ENCODE data around the gene PHLDB1.
"Not testable (repeated sequence)": the region's sequence is repeated elsewhere in the genome, so short reads cannot be mapped to it uniquely, and the experiment has no call there.

Gene PHLDB1

DNA sequence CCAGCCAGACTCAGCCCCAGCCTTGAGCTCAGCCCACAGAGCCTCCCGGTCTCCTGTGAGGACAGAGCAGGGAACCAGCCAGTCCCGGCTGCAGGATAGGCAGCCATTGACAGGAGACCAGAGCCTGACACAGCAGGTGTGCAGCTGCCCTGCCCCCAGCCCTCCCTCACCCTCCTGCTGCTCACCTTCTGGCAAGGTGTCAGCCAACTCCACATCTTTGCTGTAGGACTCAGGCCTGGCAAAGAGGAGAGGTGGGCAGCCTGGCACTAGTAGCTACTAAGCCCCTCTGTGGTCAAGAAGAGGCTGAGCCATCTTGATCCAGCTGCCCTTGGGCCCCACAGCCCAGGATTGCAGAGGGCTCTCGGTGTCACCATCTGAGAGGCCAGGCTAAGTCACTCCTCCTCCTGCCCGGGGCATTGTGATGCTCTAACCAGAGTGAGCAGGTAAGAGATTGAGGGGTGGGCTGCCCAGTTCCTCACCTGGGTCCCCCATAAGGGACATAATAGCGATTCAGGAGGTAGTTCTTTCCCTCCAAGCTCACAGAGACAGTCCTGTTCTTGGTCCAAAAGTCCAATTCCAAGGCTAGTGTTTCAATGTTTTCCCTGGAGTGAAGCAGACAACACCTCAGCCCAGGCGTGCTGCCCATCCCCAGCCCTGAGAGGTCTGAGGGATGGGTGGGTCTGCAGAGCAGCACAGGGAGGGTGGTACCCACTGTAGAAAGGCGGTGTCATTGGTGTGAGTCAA, 53.4 kb downstream of the PHLDB1 start:
- no peak for DNase-seq

DNA sequence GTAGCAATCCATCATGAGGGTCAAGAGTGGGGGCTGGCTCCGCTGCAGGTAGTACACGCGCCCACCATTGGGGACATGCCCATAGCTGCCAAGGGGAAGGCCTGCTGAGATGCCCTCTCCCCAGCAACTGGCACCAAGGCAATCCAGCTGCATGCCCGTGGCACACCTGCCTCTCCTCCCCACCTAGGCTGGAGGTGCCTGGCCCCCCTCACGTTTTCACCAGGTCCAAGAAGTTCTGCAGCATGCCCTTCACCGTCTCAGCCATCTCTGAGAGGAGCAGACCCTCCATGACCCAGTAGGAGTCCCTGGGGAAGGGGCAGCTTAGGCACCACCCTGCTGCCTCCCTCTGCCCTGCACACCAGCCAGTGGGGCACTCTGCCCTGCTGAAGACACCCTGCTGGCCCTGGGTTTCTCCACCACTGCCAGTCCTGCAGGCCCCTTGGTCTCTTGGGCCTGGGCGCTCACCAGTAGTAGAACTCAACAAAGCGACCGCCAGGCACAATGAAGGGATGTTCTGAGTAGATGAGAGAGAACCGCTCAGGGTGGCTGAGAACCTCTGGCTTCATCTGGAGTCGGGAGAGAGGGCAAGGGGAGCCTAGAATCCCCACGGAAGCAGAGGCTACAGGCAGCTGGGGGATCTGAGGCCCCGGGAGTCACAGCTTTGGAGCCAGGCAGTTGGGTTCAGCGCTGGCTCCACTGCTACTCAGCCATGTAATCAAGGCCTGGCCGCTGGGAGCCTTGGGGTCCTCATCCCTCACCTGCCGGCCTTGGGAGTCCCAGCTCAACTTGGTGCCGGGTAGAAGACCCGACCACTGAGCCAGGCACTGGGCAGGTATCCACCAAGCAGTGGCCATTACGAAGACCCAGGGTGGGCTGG, 54.2 kb downstream of the PHLDB1 start:
- DNase-seq, result no peak

DNA sequence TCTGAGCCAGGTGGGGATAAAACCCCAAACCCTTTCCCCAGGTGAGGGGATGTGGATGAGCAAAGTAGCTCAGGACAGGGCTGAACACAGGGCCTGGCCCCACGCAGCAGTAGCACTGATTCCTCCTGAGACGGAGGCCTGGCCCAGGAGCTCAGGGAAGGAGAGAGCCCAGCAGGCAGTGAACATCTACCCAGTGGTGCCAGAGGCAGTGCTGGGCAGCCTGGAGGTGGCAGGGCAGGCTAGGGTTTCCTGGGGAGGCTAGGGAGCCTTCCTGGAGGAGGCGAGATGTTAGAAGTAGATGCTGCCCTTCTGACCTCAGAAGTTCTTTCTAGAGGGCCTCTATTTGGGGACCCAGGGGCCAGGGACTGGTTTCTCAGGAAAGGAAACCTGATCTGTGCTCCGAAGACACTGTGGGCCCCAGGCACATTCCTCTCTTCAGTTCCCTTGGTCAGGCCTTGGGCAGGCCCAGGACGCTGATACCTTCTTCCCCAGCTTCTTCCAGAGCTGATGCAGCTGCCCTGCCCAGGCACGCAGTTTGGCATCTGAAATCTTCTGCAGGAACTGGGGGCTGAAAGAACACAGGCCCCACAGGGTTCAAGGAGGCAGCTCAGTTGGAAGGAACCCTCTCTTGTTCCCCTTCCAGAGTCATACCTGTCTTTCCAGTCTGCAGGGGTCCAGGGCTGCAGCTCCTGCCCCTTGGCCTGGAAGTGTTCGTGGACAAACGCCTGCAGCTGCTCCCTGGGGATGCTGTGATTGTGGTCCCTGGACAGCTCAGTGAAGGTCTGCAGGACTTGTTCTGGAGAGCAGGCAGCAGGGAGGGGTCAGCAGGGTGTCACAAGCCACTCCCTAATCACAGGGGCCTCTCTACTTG, 55.2 kb downstream of the PHLDB1 start:
- no peak for DNase-seq

DNA sequence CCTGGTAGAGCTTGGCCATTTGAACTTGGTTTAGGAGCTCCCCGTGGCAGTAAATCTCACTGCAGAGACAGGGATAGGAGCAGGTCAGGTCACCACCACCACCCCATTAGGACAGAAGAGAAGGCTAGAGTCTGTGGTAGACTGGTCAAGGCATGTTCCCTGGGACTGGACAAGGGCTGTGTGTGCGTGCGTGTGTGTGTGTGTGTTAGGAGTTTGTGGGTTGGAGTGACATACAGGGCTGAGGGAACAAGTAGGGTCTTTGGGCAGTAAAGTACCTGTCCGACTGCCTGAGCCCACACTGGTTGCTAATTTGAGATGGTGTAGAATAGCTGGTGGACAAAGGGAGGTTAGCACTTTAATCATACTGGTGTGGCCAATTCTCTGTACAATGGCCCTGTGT, 56.0 kb downstream of the PHLDB1 start:
- DNase-seq, result no peak

DNA sequence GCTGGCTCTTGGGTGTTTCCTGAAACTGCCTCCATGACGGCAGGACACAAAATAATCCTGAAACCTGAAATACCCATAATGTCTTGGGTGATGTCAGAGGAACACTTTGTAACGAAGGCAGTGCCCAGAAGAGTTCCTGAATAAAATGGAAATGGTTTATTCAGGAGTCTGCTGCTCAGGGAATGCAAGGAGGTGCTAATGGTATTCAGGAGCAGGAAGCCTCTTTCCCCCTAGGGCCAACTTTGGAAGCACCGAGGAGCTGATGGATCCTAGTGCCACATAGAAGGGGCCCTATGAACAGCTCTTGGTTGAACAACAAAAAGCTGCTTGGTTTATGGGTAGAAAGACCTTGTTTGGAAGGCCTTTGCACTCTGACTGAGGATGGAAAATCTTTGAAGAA, 56.5 kb downstream of the PHLDB1 start:
- no peak for DNase-seq

DNA sequence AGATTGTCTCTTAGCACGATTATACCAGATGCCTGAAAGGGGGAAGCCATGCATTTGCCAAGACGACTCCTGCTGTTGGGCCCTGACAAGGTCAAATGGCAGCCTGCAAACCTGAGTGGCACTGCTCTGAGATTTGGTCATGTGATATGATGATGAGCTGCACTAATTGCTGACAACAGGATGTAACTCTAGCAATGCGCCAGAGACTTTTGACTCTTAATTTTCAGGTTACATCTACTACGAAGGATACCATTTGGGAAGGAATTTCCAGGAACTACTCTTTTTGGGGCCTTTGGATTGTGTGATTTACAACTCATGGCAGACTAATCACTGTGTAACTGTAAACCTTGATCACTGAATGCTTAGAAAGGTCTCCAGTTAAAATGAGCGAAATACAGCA, 59.0 kb downstream of the PHLDB1 start:
- DNase-seq, result no peak

DNA sequence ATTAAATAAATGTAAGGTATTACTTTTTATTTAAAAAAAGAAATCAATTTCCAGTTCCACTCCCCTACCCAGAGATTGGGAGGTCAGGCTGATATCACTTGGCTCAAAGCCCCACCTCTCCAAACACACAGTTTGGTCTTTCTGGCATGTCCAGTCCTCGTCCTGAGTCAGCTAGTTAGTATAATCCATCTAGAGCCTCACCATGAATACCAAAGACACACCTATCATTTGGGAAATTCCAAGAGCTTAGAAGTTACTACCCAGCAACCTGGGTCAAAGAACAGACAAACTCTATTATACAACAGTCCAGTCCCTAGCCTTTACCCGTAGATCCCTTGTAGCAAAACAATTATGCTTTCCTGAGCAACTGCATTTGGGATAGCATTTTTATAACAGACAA, 62.6 kb downstream of the PHLDB1 start:
- DNase-seq, result no peak

DNA sequence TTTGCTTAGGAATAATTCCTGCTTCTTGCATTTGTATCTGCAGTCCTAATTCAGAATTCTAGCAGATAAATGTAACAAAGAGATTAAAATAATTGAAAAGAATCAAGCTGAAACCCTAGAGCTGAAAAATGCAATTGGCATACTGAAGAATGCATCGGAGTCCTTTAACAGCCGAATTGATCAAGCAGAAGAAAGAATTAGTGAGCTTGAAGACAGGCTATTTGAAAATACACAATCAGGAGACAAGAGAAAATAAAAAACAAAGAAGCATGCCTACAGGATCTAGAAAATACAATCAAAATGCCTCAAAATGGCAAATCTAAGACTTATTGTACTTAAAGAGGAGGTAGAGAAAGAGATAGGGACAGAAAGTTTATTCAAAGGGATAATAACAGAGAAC, 63.8 kb downstream of the PHLDB1 start:
- no peak for DNase-seq

DNA sequence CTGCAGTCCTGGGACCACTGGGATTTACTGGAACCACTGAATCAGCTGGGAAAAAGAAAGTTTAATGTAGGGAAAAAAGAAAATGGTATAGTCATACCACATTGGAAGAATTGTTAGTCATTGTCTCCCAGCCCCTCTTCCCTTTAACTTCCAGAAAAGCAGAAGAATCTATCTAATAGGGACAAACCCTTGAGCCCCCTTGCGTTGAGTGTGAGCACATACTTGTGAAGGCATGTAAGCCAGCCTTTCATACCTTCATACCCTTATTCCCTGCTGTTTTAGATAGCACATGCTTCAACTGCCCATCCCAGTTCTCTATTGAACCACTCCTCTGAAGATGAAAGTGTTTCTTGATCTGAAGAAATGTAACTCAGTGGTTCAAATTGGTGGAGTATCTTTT, 65.4 kb downstream of the PHLDB1 start:
- no peak for DNase-seq

DNA sequence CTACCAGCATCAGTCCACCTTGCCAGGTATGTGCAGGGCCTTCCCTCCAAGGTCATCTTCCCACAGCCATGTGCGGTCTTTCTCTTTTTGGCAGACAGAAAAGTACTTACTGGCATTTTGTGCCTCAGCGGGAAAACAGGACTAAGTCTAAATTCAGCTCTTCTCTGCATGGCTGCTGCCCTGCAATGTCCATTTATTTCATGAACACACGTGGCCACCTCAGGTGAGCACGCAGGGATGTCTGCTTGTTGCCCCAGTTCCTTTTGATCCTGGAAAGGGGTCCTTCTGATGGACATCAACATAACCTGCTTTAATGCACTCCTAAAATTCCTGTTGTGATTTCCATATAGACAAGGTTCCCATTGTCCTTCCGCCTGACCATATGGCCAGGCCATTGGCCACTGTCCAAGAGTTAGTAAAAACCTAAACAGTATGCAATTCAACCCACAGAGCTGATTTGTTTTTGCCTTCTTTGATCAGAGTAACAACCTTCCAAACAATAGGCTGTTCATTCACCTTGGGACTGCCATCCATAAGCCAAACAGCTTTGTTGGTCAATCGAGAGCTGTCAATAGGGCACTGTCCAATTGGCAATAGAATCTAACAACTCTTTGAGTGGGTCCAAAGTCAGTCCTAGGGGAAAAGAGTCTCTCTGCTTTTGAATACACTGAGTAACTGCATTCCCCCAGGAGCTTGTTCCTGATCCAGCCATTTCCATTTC, 66.1 kb downstream of the PHLDB1 start:
- no peak for DNase-seq

DNA sequence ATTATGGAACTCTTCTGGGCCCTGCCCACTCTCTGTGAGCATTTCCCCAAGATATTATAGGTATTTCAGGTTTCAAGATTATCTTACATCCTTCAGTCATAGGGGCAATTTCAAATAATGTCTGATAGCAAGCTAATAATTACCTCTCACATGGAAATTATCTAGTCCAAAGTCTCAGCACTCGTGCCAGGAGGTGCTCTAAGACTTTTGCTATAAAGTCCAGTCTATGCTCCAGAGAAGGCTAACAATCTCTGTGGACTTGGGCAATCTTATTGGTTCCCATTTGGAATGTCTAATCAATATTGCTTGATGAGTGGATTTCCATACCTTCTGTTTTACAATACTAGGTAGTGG, 66.6 kb downstream of the PHLDB1 start:
- no peak for DNase-seq

DNA sequence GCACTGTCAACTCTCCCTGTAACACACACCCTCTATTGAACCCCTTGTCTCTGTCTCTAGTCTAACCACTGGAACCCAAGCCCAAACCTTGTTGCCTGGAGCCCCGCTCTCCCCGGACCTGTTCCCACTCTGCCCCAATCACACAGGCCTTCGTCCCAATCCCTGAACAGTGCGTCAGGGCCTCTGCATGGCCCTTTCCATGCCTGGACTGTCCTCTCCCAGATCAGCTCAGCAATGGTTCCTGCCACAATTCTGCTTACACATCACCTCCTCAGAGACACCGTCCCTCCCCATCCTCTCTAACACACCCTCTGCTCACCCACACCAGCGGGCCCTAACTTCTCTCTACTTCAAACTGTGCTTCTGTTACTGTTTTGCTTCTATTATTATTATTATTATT, 70.6 kb downstream of the PHLDB1 start:
- no peak for DNase-seq

DNA sequence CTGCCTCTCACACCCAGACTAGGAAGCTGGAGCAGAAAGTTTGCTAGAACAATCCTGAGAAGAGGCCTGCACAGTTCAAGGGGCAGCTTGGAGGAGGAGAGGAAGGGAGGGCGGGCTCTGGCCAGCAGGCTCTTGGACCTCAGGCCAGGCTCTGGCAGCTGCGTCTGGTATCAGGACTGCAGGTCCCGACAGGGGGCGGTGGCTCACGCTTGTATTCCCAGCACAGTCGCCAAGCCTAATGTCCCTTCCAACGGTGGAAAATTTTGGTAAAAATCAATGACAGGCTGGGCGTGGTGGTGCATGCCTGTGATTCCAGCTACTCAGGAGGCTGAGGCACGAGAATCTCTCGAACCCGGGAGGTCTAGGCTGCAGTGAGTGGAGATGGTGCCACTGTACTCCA, 71.5 kb downstream of the PHLDB1 start:
- DNase-seq, result not testable (repeated sequence)

DNA sequence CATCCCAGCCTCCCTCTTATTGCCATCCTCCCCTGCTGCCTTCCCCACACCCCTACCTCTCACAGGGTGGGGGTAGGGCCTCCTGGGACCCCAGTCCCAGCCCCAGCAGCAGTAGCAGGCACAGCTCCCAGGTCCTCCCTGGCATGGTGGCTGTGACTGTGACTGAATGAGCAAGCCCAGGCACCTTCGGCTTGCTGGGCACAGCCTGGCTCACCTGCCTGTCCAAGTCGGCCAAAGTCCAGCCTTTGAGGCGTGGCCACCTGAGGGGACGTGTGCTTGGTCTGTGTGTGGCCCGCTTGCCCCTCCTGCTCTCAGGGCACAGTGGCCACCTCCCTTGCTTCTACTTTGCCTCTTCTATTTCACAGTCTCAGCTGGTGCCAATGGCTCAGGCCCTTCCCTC, 72.1 kb downstream of the PHLDB1 start, which contains the start of gene TREH:
TREH (minus strand) TSS at position 168 of the 400 bp plus-strand sequence; CDS start at position 145, 23 bp downstream.
- DNase-seq, result no peak

DNA sequence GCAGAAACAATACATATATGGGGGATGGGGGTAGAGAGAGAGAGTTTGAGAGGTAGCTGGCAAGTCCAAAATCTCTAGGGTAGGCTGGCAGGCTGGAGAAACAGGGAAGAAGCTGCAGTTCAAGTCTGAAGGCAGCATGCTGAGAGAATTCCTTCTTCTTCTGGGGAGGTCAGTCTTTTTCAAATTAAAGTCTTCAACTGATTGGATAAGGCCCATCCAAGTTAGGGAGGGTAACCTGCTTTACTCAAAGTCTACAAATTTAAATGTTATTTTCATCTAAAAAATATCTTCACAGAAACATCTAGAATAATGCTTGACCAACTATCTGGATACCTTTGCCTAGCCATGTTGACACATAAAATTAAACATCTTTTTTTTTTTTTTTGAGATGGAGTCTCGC, 75.0 kb downstream of the PHLDB1 start:
- no peak for DNase-seq

DNA sequence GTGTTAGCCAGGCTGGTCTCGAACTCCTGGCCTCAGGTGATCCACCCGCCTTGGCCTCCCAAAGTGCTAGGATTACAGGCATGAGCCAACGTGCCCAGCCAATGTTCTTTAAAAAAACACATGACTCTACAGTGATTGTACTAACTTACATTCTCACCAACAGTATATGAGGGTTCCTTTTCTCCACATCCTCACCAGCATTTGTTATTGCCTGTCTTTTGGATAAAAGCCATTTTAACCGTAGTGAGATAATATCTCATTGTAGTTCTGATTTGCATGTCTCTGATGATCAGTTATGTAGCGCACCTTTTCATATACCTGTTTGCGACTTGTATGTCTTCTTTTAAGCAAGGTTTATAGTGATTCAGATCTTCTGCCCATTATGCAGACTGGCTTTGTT, 75.5 kb downstream of the PHLDB1 start:
- DNase-seq, result not testable (repeated sequence)

DNA sequence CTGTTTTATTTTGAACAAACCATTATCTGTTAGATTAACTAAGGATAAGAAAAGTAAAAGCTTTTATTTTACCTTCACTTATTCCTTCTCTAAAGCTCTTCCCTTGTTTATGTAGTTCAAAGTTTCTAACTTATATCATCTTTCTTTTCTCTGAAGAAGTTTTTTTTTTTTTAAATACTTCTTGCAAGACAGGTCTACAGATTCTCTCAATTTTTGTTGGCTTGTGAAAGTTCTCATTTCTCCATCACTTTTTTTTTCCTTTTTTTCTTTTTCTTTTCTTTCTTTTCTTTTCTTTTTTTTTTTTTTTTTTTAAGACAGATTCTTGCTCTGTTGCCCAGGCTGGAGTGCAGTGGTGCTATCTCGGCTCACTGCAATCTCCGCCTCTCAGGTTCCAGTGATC, 76.8 kb downstream of the PHLDB1 start:
- no peak for DNase-seq

DNA sequence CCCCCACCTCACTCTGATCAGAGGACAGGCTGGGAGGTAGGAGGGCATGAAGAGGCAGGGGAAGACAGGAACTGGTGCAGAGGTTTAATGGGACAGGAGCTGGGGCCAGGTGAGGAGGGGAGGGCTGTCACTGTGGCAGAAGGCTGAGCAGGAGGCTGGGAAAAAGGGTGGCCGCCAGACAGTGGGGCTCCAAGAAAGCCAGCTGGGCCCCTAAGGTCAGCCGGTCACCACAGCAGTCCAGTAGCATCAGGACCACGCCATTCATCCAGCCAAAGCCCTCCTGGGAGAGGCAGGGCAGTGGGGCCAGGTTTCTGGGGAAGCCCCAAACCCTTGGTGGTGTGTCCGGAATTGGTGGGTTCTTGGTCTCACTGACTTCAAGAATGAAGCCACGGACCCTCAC, 80.5 kb downstream of the PHLDB1 start:
- DNase-seq, result no peak

DNA sequence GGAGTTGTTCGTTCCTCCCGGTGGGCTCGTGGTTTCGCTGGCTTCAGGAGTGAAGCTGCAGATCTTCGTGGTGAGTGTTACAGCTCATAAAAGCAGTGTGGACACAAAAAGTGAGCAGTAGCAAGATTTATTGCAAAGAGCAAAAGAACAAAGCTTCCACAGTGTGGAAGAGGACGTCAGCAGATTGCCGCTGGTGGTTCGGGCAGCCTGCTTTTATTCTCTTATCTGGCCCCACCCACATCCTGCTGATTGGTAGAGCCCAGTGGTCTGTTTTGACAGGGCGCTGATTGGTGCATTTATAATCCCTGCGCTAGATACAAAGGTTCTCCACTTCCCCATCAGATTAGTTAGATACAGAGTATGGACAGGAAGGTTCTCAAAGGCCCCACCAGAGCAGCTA, 80.9 kb downstream of the PHLDB1 start:
- DNase-seq, result not testable (repeated sequence)

DNA sequence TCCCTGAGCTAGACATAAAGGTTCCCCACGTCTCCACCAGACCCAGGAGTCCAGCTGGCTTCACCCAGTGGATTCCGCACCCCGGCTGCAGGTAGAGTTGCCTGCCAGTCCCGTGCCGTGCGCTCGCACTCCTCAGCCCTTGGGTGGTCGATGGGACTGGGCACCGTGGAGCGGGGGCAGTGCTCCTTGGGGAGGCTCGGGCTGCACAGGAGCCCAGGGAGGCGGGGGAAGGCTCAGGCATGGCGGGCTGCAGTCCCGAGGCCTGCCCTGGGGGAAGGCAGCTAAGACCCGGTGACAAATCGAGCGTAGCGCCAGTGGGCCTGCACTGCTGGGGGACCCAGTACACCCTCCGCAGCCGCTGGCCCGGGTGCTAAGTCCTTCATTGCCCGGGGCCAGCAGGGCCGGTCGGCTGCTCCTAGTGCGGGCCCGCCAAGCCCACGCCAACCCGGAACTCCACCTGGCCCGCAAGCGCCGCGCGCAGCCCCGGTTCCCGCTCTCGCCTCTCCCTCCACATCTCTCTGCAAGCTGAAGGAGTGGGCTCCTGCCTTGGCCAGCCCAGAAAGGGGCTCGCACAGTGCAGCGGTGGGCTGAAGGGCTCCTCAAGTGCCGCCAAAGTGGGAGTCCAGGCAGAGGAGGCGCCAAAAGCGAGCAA, 81.6 kb downstream of the PHLDB1 start:
- no peak for DNase-seq

DNA sequence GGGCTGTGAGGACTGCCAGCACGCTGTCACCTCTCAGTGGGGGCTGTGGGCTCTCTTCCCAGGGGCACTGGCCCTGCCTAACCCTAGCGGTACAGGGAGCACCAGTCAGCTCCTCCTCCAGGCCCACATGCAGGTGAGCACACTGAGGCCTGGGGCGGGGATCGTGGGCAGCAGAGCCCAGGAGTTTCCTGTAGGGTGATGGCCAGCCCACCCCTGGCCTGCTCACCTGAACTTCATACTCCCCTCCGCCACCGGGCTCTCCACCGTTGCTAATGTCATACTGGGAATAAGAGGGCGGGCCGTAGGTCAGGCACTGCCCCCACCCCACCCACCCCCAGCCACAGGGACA, 82.1 kb downstream of the PHLDB1 start:
- DNase-seq, result no peak

DNA sequence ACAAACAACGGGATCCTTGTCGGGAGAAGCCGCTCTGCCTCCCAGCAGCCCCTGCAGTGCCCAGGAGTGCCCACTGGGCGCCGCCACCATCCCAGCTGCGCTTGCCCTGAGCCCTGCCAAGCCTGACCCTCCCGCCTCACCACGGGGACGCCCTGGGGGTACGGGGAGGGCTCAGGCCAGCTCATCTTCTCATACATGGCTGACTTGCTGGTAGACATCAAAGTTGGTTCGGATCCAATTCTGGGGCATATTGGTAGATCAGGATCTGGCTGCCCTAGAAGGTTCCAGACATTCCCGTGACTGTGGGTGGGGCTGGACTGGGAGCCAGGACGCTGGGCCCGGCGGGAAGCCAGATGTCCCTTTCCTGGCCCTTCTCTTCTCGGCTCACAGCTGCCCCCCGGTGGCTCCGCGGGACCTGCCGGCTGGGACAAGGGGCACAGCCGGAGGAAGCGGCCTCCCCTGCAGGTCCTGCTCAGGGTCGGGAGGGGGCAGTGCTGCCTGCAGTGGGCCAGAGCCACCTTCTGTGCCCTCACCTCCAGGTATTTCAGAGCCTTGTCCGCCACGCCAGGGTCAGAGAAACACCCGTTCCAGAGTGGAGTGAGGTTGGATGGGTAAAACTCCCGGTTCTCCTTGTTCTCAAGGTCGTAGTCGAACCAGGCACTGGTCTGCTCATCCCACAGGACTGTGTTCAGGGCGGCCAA, 82.6 kb downstream of the PHLDB1 start:
- DNase-seq, result peak; percentile 85
